Measurements from ENCODE around the gene OAT. TPM values are rescaled to one million over a fixed set of nuclear protein-coding genes. Genes with fewer than 3 reads are reported as not detected.

The OAT gene
- total and polyA plus RNA-seq, 10 of the 15 experiments (the other 5 are each of a cell fraction or from before 2014, with no cell fraction given), result 1.2 to 9.8 (median 1.6) TPM

GRCh38 chr10:124465003-124465776 lies 46.5 kb upstream of the OAT start:
- FAIRE-seq, result peak; percentile 84
- intact Hi-C loops (cut with micrococcal nuclease; ENCODE audit: unreplicated experiment), result no loop called here
- H4K20me1 ChIP-seq (ENCODE audit: control insufficient read depth, insufficient read depth), result no peaks in the 10 kb centered on the region

More at GRCh38 chr10:124465003-124465776, 46.5 kb upstream of the OAT start:
- WGBS (ENCODE audit: insufficient coverage, insufficient replicate concordance, low lambda C conversion rate, missing lambda C conversion rate), result 35% methylated on average over 17 of the region's 17 CpGs
- in situ Hi-C loops (cut with MboI), result no loop called here
- ChIA-PET RAD21 (ENCODE audit: unreplicated experiment) (no interaction called here), CTCF (interaction anchor here (0.6 kb wide), 1 partner anchor 74 kb away, joined by 3 read pairs; no protein-coding TSS in a partner anchor), SMC1A (ENCODE audit: uncharacterized antibody, unreplicated experiment) (no interaction called here), POLR2A (no interaction called here)
- no TSS peak for BruUV-seq (replicated peaks)
- peak overlapping the region; percentile 4; the same call in 1 of the 2 replicates for H3K27ac ChIP-seq (ENCODE audit: control insufficient read depth, insufficient read depth)
- H3K9ac ChIP-seq (ENCODE audit: control insufficient read depth, insufficient read depth, low read length), result no peak overlapping the region
- no peaks in the 10 kb centered on the region for H3K79me2 ChIP-seq (ENCODE audit: control insufficient read depth, insufficient read depth, low read length)
- peak overlapping the region; percentile 11; the same call in 1 of the 2 replicates for H3K4me2 ChIP-seq (ENCODE audit: control insufficient read depth, insufficient read depth)
- H2AFZ ChIP-seq (ENCODE audit: control insufficient read depth, low read depth, low read length), result peak overlapping the region; percentile 62
- peak overlapping the region; percentile 41; the same call in 1 of the 2 replicates for H3K4me3 ChIP-seq
- no peaks in the 10 kb centered on the region for H3K36me3 ChIP-seq (ENCODE audit: control insufficient read depth in 2 of 2, insufficient read depth in 2 of 2, low read length in 1 of 2)
- H3K4me1 ChIP-seq (ENCODE audit: control insufficient read depth, insufficient read depth, low read length), result peaks cover 18% of the 10 kb centered on the region
- no peaks in the 10 kb centered on the region for H3K9me3 ChIP-seq (replicated peaks; ENCODE audit: control insufficient read depth, insufficient read depth, low read length)
- DNase-seq (ENCODE audit: low read depth, low spot score), result peak; percentile 25
- no peak for TF ChIP-seq PAX5 (IDR thresholded peaks at IDR 0.05; ENCODE audit: borderline replicate concordance, low read depth, low read length)
- no peak for TF ChIP-seq PML (IDR thresholded peaks at IDR 0.05; ENCODE audit: low read length)
- TF ChIP-seq EZH2 (IDR thresholded peaks at IDR 0.05; ENCODE audit: borderline replicate concordance, control insufficient read depth, low read depth, low read length), result no peak
- TF ChIP-seq SPI1 (IDR thresholded peaks at IDR 0.05; ENCODE audit: borderline replicate concordance, insufficient read depth, low read depth, low read length), result peak; percentile 92
- no peak for TF ChIP-seq YY1 (IDR thresholded peaks at IDR 0.05; ENCODE audit: low read depth, low read length)
- TF ChIP-seq SREBF2 (IDR thresholded peaks at IDR 0.05; ENCODE audit: low read length), result no peak
- no peak for TF ChIP-seq POLR2A (IDR thresholded peaks at IDR 0.05; ENCODE audit: low read depth, low read length)
- ATAC-seq, result peak; percentile 66
- no peaks in the 10 kb centered on the region for H3K27me3 ChIP-seq (replicated peaks in 1 of 2; ENCODE audit: control insufficient read depth in 2 of 2, insufficient read depth in 2 of 2, low read length in 1 of 2)

Measured in GM12878 (cell line).